HG03196 (cell line): Measurements from ENCODE around the gene IQCE.
"Not testable (repeated sequence)": the region's sequence is repeated elsewhere in the genome, so short reads cannot be mapped to it uniquely, and the experiment has no call there.

Experiments used
- ATAC-seq: cut with Tn5 transposase; IDR thresholded peaks from one replicate; pipeline ENCODE4 v1.9.1; 2021; ENCODE audit not compliant: unreplicated experiment

IQCE gene

DNA sequence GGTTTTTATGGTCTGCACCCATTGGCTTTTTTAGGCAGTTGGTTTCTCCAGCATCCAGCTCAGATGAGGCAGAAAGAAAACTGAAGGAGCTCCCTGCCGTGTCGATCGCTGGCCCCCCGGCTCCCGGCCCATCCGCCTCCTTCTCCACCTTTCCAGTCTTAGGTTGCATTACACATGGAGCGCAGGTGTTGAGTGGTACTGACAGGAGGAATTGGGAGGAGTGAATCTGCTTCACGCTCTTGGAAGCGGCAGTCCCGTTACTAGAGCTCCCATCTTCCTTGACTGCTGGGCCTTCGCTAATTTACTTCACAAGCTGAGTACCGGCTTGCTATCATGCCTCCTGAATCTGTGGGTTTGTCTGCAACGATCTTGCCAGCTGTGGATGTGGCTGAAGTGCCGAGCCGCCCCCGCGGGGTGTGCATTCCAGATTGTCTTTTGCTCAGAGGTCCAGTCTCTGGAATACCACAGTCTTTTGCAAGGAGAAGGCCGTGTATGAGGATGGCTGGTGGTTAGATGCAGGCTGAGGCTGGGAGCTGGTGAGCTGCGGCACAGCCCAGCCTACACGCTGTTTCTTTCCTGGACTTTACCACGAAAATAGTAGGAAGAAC is 17.1 kb downstream of the IQCE start:
- no peak for ATAC-seq

DNA sequence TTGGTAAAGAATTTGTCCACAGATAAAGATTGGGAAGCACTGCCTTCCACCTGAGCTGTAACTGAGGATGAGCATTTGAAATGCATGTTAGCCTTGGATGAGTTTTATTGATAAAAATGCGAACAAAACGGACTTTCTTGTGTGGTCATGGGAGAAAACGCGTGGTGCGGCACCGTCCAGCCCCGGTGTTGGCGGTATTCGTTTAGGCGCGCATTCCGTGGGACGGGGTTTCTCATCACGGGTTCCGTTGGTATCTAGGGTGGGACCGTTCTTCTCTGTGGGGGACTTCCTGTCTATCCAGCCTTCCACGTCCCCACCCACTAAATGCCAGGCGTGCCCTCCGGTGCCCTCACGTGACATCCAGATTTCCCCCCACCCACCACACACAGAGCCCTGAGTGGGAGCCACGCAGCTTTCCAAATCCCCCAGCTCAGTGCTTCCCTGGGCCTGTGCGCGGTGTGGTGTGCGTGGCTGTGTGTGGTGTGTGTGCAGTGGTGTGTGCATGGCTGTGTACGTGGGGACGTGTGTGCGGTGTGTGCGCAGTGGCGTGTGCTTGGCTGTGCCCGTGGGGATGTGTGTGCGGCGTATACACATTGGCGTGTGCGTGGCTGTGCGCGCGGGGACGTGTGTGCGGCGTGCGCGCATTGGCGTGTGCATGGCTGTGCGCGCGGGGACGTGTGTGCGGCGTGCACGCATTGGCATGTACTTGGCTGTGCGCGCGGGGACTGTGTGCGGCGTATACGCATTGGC is 18.1 kb downstream of the IQCE start:
- no peak for ATAC-seq

DNA sequence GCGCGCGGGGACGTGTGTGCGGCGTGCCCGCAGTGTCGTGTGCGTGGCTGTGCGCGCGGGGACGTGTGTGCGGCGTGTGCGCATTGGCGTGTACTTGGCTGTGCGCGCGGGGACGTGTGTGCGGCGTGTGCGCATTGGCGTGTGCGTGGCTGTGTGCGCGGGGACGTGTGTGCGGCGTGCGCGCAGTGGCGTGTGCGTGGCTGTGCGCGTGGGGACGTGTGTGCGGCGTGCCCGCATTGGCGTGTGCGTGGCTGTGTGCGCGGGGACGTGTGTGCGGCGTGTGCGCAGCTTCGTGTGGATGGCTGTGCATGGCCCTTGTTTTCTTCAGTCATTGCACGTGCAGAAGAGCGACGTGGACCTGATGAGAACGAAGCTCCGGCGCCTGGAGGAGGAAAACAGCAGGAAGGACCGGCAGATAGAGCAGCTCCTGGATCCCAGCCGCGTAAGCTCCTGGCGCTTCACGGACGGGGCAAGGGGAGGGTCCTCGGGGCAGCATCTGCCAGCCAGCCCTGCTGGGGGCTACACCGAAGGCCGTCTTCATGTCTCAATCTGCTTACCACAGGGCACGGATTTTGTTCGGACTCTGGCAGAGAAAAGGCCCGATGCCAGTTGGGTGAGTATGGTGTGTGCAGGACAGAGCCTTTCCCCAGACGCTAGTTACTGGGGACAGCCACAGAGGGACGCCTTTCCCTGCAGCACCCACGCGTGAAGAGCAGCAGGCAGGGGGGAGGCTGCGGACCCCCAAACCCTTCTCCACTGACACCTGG is 19.3 kb downstream of the IQCE start:
- ATAC-seq = no peak

DNA sequence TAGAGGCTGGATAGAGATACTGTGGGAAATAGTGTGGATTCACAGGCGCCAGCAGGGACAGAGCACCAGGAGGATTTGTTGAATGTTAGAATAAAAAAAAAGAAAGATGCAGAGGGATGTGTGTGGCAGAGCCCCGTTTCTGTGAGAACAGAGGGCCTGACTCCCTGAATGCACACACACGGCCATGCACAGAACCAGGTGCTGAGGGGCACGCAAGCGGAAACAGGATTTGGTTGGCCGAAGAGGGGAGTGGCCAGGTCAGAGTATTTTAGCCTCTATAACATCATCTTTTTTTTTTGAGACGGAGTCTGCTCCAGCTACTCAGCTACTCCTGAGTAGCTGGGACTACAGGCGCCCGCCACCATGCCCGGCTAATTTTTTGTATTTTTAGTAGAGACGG is 21.9 kb downstream of the IQCE start:
- ATAC-seq = no peak

DNA sequence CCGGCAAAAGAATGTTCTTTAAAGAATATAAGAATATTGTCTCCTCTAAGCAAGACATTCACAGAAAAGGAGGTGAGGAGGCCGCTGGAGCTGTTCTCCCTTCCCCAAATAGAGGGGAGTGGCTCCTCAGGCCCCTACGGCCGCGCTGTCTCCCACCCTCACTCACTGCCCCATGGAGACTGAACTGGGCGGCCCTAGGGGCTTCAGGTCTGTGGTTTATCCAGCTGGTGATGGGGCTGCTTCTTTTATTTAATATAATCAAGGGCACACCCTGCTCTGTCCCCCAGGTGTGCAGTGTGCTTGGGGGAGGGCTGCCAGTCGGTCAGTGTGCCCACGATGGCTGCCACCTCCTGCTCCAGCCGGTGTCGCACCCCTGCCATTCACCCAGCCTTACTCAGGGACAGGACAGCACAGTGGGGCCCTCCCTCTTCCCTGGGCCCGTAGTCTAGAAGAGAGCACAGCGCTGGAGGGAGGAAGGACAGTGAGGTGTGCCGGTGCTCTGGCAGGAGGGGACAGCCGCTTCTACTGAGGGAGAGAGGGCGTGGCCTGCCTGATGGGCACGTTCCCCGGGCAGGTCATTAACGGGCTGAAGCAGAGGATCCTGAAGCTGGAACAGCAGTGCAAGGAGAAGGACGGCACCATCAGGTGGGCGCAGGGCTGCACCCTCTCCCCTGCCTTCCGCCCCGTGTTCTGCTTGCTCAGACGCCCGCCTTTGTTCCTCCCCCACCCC is 23.4 kb downstream of the IQCE start:
- no peak for ATAC-seq

DNA sequence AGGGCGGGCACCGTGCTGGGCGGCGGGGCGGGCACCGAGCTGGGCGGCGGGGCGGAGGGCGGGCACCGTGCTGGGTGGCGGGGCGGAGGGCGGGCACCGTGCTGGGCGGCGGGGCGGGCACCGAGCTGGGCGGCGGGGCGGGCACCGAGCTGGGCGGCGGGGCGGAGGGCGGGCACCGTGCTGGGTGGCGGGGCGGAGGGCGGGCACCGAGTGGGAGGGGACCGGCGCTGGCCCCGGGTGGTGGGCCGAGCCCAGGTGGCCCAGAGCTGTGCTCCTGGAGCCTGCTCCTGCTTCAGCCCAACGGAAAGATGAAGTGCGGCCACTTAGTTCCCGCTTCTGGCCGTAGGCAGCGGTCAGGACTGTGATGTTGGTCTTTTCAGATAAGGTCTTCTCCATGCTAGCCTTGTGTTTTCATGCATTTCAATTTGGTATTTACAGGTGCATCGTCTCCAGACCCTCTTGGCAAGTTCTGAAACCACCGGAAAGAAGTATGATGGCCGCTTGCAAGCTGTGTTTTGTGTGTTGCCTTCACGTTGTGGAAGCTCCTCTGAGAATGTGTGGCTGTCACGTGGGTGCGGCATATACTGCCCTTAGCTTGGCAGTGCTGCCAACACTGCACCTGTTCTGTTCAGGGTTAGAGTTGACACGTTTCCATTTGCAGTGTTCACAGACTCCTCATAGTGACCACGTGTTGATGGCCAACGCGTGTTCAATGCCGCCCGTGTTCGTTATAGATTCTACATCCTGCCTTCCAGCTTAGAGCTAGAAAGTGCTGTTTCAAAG is 25.2 kb downstream of the IQCE start:
- no peak for ATAC-seq

DNA sequence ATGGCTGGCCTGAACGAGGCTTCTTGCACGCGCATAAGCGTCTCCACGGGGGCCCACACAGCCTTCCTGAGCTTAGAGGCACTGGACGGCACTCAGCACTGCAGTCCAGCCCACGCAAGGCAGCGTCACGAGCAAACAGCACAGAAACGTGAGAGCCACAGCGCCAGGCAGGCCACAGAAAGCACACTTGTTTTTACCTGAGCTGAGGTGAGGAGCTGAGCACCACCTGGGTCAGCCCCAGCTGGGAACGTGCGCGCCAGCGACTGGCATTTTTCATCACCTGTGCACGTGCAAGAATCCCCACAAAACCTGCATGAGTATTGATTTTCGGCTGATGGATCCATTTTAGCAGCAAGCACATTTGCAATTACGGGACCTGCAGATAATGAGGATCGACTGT is 26.7 kb downstream of the IQCE start:
- no peak for ATAC-seq

DNA sequence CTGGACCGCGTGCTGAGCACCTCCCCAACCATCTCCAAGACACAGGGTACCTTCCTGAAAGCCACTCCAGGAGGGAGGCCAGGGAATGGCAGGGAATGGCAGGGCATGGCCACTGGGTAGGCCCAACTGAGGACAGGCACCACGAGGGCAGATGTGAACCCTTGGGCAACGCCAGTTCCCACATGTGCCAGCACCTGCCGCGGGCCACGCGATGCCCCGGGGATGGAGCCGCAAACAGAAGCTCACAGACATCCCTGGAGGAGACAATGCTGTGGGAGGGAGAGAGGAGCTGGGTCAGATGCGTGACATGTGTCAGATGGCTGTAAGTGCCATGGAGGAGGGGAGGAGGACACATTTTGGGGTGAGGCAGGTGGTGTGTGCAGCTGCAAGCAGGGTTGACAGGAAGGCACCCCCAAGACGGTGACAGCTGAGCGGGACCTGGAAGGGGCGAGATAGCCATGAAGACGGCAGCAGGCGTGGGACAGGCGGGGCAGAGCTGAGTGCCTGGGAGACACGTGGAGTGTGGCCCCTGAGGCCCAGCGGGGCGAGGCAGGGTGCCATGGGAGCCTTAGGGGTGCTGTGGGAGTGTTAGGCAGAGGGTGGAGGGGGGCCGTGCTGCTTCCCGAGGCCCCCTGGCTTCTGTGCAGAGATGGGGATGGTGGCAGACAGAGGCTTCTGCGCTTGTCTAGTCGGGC is 27.7 kb downstream of the IQCE start:
- ATAC-seq = no peak

DNA sequence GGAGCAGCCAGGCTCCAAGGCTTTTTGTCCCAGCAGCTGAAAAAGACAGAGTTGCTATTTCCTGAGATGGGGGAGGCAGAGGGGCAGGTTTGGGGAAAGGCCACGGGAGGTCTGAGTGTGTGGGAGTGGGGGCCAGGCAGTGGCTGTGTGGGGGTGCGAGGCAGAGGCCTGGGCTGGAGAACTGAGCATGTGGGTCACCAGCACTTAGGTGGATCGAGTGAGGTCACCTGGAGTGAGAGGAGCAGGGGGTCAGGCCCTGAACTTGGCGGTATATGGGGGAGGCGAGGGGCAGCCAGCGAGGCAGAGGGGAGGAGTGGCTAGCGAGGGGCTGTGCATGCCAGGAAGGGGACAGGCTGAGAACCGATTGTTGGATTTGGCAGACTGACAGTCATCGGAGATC is 28.4 kb downstream of the IQCE start:
- ATAC-seq = no peak

DNA sequence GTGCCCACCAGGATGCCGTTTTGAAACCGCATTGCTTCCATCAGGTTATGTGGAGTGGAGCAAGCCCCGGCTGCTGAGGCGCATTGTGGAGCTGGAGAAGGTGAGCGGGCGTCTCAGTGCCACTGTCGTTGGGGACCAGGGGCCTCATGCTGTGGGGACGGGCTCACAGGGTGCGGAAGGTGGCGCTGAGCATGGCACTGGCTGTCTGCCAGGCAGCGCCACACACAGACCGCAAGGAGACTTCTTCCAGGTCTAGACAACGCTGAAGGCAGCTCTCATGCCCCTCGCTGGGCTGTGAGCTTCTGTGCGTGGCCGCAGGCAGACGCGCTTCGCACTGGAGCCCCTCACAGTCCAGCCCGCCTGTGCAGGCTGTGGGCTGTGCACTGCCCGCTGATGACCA is 29.0 kb downstream of the IQCE start:
- ATAC-seq = no peak

DNA sequence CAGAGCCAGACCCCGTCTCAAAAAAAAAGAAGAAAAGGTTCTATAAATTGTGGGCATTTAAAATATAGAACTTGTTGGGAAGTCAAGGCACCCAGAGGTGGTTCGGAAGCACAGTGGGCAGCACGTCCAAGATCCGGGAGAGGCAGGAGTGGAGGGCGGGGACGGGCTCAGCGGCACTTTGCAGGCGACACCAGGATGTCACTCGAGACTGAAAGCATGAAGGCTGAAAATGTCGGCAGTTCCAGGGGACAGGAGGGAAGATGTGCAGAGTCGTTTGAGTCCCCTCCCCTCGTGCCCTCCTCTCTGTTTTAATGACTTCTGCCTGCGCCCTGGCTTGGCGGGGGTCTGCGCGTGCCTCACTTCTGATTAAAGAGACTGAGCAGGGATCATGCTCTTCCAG is 30.6 kb downstream of the IQCE start:
- ATAC-seq = no peak

DNA sequence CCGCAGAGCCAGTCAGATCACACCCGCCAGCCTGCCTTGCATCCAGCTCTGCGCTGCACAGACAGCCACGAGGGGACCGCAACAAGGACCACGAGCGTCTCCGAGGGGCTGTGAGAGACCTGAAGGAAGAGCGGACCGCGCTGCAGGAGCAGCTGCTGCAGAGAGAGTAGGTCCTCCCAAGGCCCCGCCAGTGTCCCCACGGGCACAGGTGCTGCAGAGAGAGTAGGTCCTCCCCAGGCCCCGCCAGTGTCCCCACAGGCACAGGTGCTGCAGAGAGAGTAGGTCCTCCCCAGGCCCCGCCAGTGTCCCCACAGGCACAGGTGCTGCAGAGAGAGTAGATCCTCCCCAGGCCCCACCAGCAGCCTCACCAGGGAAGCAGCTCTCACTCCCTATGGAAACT is 31.2 kb downstream of the IQCE start:
- not testable (repeated sequence) for ATAC-seq

DNA sequence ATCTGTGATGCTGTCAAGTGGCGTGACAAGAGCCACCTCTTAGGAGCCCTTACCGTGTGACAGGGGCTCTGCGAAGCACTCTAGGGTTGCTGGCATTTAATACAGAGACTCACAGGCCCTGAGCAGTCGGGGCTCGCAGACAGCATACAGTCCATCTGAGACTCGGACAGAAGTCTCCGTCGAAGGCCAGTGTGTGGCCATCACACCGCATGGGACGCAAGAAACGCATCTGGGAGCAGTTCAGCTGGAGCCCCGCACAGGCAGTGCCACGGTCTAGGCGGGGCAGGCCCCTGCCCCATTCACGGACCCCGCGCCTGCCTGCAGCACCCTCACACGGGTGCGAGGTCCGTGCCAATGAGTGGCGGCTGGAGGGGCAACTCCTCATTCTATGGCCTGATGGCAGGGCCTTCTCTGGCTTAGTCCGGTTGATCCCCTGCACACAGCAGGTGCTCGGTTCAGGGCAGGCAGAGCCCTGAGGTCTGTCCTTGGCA is 33.6 kb downstream of the IQCE start:
- ATAC-seq = no peak

DNA sequence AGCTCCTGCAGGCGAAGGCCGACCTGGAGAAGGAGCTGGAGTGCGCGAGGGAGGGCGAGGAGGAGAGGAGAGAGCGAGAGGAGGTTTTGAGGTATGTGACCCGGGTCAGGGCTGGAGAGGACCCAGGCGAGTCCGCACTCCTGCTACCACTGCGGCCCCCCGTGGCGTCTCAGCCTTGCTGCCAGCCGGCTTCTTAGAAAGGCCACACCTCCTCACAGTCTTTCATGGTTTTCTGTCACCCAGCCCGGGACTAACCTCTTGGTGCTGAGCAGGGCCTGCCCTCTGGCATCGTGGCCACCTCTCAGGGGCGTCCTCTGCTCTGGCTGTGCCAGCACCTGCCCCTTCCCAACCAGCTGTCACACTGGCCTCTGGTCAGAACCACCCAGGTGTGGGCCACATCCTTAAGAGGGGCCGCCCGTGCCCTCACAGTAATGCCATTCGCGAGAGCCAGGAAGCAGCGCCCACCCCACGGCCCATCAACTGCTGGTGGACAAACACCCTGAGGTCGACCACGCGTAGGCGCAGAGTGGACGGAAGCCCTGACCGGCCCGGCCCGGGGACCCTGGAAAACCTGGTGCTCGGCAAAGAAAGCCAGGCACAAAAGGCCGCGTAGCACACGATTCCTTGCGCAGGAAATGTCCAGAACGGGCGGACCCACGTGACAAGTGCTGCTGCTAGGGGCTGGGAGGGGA is 34.4 kb downstream of the IQCE start:
- no peak for ATAC-seq

DNA sequence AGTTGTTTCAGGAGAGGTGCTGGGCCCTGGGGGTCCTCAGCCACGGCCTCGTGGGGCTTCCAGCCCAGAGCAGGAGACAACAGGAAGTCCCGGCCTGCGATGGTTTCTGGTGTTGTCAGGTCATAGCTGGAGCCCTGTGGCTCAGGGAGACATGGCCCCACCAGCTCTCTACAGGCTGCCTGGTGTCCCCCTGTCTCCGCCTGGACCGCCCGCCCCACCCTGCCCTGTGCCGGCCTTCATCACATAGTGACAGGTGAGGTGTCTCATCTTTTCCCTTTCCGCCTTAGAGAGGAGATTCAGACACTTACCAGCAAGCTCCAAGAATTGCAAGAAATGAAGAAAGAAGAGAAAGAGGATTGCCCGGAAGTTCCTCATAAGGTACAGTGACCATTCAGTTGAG is 35.8 kb downstream of the IQCE start:
- ATAC-seq = no peak

DNA sequence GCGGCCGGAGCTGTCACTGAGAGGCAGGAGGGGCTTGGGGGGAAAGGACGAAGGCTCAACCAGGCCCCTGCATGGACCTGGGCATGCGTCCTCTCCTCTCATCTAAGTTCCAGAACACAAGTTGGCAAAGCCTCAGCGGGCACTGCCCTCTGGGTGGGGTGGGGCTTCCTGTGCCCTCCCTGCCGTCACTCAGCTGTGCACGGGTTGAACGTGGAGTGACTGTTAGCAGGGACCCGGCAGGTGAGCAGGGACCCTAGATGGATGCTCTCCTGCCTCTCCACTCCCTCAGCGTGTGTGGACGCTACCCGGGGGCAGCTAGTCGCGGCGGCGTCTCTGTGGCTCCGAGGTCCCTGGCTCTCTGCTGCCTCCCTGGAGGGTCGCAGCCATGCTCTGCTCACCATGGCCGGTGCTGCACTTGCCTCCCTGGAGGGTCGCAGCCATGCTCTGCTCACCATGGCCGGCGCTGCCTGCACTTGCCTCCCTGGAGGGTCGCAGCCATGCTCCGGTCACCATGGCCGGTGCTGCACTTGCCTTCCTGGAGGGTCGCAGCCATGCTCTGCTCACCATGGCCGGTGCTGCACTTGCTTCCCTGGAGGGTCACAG is 36.6 kb downstream of the IQCE start:
- no peak for ATAC-seq

DNA sequence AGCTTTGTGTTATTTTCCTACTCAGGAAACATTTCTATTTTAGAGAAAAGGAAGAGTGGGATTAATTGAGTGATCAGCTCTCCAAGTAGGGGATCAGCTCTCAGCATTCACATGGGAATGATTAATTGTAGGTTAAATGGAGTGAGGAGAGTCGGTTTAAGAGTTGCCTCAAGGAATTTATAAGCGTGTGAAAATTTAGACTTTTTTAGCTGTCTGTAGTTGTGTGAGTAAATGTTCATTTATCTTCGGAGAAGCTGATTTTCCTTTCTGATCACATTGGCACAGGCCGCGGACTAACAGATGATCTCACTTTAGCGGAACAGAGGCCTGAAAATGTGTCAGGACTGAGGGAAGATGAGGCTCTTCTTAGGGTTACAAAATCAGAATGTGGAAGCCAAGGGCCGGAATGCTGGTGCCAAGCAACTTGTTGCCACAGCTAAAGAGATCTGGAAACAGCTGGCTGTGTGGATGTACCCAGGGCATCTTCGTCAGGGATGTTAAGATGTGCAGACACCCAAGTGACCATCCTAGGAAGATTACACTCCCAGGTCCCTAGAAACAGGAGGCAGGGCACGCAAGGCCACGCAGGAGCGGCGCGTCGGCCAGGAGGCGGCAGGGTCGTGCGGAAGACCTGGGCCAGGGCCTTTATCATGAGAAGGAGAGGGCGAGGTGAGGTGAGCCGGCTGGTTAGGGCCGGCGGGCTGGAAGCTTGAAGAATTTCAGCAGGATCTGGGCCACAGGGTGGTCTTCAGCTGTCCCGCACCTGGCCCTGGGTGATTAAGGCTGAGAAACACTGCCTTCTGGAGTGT is 37.9 kb downstream of the IQCE start:
- no peak for ATAC-seq

DNA sequence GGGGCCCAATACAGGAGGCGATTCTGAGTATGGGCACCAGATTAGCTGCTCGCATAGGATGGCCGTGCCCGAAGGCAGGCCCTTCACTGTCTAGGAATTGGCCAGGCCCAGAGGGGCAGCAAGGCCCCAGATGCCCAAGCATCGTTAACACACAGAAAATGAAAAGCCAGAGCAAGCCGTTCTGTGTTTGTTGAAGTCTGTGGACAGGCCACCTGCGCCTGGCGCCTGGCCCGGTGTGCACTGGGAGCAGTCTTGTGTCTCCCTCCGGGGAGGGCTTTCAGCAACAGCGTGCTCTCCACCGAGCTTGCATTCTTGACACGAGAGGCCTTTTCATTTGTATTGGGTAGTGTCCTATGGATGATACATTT is 38.5 kb downstream of the IQCE start:
- no peak for ATAC-seq
